Left renal pelvis (tissue), 4 donors: ENCODE measurements around the gene NTS. TPM values are rescaled to one million over a fixed set of nuclear protein-coding genes. Genes with fewer than 3 reads are reported as not detected.

ENCODE experiments used
- DNase-seq, 4 donors: peaks; one replicate each; pipeline ENCODE4 v3.0.0-alpha.2; 2013; ENCODE audit warnings: low read depth in 4 of 4, low spot score in 3 of 4
- polyA plus RNA-seq, 4 donors: library from polyadenylated mRNA; unstranded; fragments of 120-200 nt; gene quantifications; one replicate each; pipeline ENCODE4 v1.2.1, GENCODE V29; 2013; ENCODE audit not compliant: insufficient read length in 4 of 4

The NTS gene
- polyA plus RNA-seq = 10 to 100 TPM in 1 of 4 donors, 1 to 10 TPM in 3; 4.0 to 11.4 (median 7.2) TPM

- DNase-seq = no peak
Measured at GRCh38 chr12:85874031-85874461, at the start of gene NTS. Gene NTS, plus strand, starts transcription at chr12:85874295. Its CDS starts 109 bp downstream, at chr12:85874404.

- peak in 2 of 4 donors; percentile 32 to 35 for DNase-seq
Measured at GRCh38 chr12:85825746-85826145, 48.3 kb upstream of the NTS start.

GRCh38 chr12:85828576-85828975 is 45.5 kb upstream of the NTS start:
- no peak for DNase-seq

- DNase-seq = no peak
Measured at GRCh38 chr12:85829391-85829790, 44.7 kb upstream of the NTS start.

- no peak for DNase-seq
Measured at GRCh38 chr12:85831327-85831990, 42.6 kb upstream of the NTS start.

- DNase-seq = no peak
Measured at GRCh38 chr12:85833579-85833978, 40.5 kb upstream of the NTS start.

- no peak for DNase-seq
Measured at GRCh38 chr12:85834378-85834777, 39.7 kb upstream of the NTS start.

GRCh38 chr12:85835426-85836196 is 38.5 kb upstream of the NTS start:
- DNase-seq = peak in 1 of 4 donors; percentile 55

GRCh38 chr12:85836197-85837090 is 37.7 kb upstream of the NTS start, which contains the start of gene RASSF9:
Gene RASSF9, minus strand, starts transcription at chr12:85836409. Its CDS starts 208 bp downstream, at chr12:85836201.
- peak in 3 of 4 donors; percentile 36 to 50 (median 42) for DNase-seq

- no peak for DNase-seq
Measured at GRCh38 chr12:85843606-85844310, 30.3 kb upstream of the NTS start.

GRCh38 chr12:85849344-85849743 is 24.8 kb upstream of the NTS start:
- DNase-seq = no peak

- DNase-seq = no peak
Measured at GRCh38 chr12:85855305-85855704, 18.8 kb upstream of the NTS start.

GRCh38 chr12:85856966-85857365 is 17.1 kb upstream of the NTS start:
- DNase-seq = no peak

GRCh38 chr12:85865890-85866289 is 8.2 kb upstream of the NTS start:
- DNase-seq = no peak

- peak in 3 of 4 donors; percentile 40 to 51 (median 46) for DNase-seq
Measured at GRCh38 chr12:85866986-85867776, 6.9 kb upstream of the NTS start.

GRCh38 chr12:85872497-85873091 is 1.5 kb upstream of the NTS start:
- peak in 1 of 4 donors; percentile 24 for DNase-seq

GRCh38 chr12:85877459-85877858 is 3.4 kb downstream of the NTS start:
- DNase-seq = no peak

- DNase-seq = no peak
Measured at GRCh38 chr12:85883763-85884162, 9.7 kb downstream of the NTS start.

- no peak for DNase-seq
Measured at GRCh38 chr12:85894653-85895052, 20.6 kb downstream of the NTS start.
